NT2/D1 (cell line): ENCODE measurements around the gene PHLDB1.

ENCODE experiments used
- DNase-seq: peaks from one replicate; pipeline ENCODE4 v3.0.0-alpha.2; 2011; ENCODE audit warnings: low read depth, low spot score
- H3K27me3 ChIP-seq: 2 replicates; pipeline ENCODE4 v1.6.0; 2011; ENCODE audit warnings: mild to moderate bottlenecking; ENCODE audit not compliant: insufficient read length, insufficient read depth
- H3K36me3 ChIP-seq: 2 replicates; pipeline ENCODE4 v1.6.1; 2011; ENCODE audit warnings: mild to moderate bottlenecking, low read length, mixed read lengths; ENCODE audit not compliant: insufficient read depth, insufficient read length
- H3K4me1 ChIP-seq: 2 replicates; pipeline ENCODE4 v1.5.1; 2011; ENCODE audit not compliant: insufficient read depth, insufficient read length
- H3K4me3 ChIP-seq: 2 replicates; pipeline ENCODE4 v1.5.1; 2011; ENCODE audit warnings: low read depth; ENCODE audit not compliant: insufficient read length
- H3K9ac ChIP-seq: 2 replicates; pipeline ENCODE4 v1.6.0; 2011; ENCODE audit warnings: low read depth; ENCODE audit not compliant: insufficient read length
- H3K9me3 ChIP-seq: 2 replicates; pipeline ENCODE4 v1.5.1; 2011; ENCODE audit warnings: mild to moderate bottlenecking, low read length; ENCODE audit not compliant: insufficient read depth
- SUZ12 ChIP-seq: IDR thresholded peaks from 2 replicates; pipeline ENCODE4 v1.6.1; 2011; ENCODE audit not compliant: insufficient read length, insufficient read depth; ENCODE audit errors: extremely low read depth
- YY1 ChIP-seq: IDR thresholded peaks from 2 replicates; pipeline ENCODE4 v1.6.1; 2011; ENCODE audit not compliant: insufficient read length, insufficient read depth
- ZNF274 ChIP-seq: IDR thresholded peaks from 2 replicates; pipeline ENCODE4 v1.6.1; 2011; ENCODE audit warnings: mild to moderate bottlenecking, low read depth, low read length

Gene PHLDB1

DNA sequence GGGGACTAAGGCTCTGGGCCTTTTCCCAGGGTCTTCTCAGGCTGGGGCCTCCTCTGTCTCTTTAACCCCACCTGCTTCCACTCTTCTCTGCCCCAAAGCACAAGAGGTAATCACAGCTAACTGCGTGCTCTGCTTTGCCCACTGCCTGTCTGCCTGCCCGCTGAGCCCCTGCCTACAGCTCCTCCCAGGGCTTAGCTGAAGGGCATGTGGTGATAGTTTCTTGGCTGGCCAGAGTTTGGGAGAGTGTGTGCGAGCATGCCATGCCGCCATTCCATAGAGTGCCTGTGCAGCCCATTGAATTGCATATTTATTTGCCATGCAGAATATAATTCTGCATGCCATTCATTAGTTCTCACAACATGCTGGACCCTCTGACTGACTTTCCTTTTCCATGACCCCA lies 32.5 kb downstream of the PHLDB1 start:
- Histone ChIP-seq H3K27me3 (no peaks in the 10 kb centered on the region), H3K9me3 (no peaks in the 10 kb centered on the region), H3K36me3 (peaks cover 94% of the 10 kb centered on the region), H3K4me3 (no peak overlapping the region), H3K4me1 (peaks cover 10% of the 10 kb centered on the region), H3K9ac (no peak overlapping the region)
- no peak for DNase-seq
- TF ChIP-seq ZNF274 (no peak), SUZ12 (no peak), YY1 (no peak)

DNA sequence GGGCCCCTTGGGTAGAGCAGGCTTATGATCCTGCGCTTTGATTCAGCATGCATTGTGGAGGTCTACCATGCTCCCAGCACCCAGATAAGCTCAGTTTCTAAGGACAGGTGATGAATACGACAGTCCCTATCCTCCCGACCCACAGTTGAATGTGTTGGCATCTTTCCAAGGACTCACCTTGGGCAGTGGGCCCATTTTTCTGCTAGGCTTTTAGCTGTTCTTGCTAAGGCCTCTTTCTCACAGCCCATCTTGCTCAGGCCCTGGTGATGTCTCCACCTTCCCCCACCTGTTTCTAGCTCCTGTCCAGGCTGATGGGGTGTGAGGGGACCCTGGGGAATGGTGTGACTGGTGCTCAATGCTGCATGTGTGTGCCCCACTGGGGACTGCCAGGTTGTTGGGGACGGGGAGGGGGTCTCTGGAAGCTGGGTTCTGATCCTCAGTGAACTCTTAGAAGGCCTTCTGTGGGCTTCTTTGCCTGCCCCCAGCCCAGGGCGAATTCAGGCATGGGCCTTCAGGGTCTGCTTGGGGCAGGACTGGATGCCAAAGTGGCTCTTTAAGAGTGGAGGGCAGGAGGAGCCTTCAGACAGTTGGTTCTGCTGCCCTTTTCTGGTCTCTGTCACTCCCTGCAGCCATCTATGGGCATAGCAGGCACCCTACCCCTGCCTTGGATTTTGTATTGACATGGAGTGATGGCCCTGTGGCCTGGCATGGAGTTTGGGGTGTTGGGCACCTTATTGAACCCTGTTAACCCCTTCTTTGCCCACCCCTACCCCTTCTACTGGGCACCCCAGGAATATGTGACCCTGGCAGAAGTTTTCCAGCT lies 33.1 kb downstream of the PHLDB1 start:
- Histone ChIP-seq H3K4me1 (peaks cover 6% of the 10 kb centered on the region), H3K27me3 (no peaks in the 10 kb centered on the region), H3K9ac (no peak overlapping the region), H3K4me3 (no peak overlapping the region), H3K9me3 (no peaks in the 10 kb centered on the region), H3K36me3 (peaks cover 96% of the 10 kb centered on the region)
- DNase-seq = no peak
- no peak for TF ChIP-seq SUZ12
- TF ChIP-seq YY1 = no peak
- TF ChIP-seq ZNF274 = no peak

DNA sequence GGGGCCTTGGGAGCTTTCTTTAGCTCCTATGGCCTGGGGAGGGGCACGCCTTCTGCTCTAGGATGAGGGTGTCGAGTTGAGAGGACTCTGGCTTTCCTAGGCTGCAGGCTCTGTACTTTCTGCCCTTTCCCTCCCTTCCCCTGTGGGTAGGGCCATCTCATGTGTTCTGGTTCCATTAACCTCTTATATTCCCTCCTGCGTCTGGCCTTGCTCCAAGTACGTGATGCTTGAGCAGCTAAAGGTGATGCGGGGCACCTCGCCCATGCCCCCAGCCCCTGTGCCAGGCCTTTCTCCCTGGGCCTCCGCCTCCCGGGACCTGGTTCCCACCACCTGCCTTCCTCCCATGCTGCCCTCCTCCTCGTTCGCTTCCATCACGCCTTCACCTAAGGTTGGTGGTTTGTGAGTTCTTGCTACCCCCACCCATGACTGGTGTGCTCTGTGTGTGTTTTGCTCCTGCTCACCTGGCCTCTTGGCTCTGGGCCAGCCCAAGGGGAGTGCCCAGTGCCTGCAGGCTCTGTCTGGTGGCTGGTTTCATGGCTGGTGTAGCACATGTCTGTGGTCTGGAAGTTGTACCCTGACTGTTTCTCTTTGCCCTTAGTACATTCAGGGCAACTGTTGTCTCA lies 34.1 kb downstream of the PHLDB1 start:
- Histone ChIP-seq H3K4me3 (no peak overlapping the region), H3K36me3 (peaks cover 92% of the 10 kb centered on the region), H3K9me3 (no peaks in the 10 kb centered on the region), H3K27me3 (no peaks in the 10 kb centered on the region), H3K4me1 (peaks cover 1% of the 10 kb centered on the region), H3K9ac (no peak overlapping the region)
- TF ChIP-seq SUZ12 (no peak), YY1 (no peak), ZNF274 (no peak)
- no peak for DNase-seq

DNA sequence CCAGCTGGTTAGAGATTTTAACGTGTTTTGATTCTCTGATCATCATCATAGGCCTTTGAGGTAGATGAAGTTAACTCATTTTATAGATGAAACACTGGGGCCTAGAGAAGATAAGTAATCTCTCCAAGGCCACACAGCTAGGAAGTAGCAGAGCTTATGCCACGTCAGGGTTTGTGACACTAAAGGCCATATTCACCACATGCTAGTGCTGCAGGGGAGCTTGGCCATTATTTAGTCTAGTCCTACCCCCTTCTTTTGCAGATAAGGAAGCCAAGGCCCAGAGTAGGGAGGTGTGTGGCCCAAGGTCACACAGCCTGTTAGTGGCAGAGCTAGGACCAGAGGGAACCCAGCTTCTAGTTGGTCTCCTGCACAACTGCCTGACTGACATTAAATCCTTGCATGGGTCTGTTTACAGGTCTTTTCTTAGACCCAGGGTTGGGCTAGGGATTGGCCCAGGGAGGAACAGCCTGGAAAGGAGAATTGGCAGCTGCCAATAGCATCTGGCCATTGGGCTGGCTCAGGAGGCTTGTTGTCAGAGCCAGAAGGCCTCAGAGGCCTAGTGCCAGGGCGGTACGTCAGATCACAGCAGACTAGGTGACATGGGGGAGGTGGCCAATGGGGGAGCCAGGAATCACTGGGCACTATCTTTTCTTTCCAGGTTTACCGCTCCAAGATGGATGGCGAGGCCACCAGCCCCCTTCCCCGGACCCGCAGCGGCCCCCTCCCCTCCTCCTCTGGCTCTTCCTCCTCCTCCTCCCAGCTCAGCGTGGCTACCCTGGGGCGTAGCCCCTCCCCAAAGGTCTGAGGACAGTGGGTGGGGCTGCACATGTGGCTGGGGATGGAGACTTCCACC lies 36.0 kb downstream of the PHLDB1 start:
- Histone ChIP-seq H3K4me3 (no peak overlapping the region), H3K36me3 (peaks cover 88% of the 10 kb centered on the region), H3K9ac (no peak overlapping the region), H3K9me3 (no peaks in the 10 kb centered on the region), H3K27me3 (no peaks in the 10 kb centered on the region), H3K4me1 (peaks cover 1% of the 10 kb centered on the region)
- TF ChIP-seq YY1 (no peak), ZNF274 (no peak), SUZ12 (no peak)
- DNase-seq = no peak

DNA sequence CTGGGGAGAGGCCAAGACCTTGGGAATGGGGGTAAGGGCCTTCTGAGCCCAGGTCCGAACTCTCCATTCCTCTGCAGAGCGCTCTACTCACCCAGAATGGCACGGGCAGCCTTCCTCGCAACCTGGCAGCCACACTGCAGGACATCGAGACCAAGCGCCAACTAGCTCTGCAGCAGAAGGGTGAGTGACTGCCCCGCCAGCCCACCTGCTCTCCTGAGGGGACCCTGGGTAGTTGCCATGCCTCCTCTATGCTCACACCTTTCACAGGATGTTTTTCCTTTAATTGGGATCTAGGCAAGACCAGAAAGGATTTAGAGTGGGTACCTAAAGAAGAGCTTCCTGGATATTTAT lies 36.6 kb downstream of the PHLDB1 start:
- Histone ChIP-seq H3K9ac (no peak overlapping the region), H3K4me1 (peaks cover 1% of the 10 kb centered on the region), H3K9me3 (no peaks in the 10 kb centered on the region), H3K36me3 (peaks cover 88% of the 10 kb centered on the region), H3K4me3 (no peak overlapping the region), H3K27me3 (no peaks in the 10 kb centered on the region)
- no peak for TF ChIP-seq SUZ12
- TF ChIP-seq YY1 = no peak
- TF ChIP-seq ZNF274 = no peak
- no peak for DNase-seq

DNA sequence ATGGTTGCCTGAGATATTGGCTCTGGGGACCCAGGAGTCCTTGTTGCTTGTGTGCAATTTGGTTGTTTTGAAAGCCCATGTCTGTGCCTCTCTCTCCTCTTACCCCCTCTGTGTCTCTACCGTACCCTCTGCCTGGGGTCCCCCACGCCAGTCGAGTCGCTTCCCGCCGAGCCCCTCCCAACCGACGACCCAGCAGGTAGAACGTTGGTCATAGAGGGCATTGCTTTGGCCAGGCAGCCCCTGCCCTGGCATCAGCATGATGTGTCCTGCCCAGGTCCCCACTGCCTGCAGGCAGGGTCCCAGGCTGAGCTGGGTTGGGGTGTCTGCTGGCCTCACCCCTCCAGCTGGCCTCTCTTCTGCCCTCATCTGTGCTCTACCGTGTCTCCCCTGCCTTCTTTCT lies 37.1 kb downstream of the PHLDB1 start:
- no peak overlapping the region for H3K4me3 ChIP-seq
- H3K36me3 ChIP-seq = peaks cover 88% of the 10 kb centered on the region
- DNase-seq = no peak
- no peak overlapping the region for H3K9ac ChIP-seq
- TF ChIP-seq ZNF274 (no peak), YY1 (no peak)
- peaks cover 1% of the 10 kb centered on the region for H3K4me1 ChIP-seq
- H3K9me3 ChIP-seq = no peaks in the 10 kb centered on the region
- no peaks in the 10 kb centered on the region for H3K27me3 ChIP-seq

DNA sequence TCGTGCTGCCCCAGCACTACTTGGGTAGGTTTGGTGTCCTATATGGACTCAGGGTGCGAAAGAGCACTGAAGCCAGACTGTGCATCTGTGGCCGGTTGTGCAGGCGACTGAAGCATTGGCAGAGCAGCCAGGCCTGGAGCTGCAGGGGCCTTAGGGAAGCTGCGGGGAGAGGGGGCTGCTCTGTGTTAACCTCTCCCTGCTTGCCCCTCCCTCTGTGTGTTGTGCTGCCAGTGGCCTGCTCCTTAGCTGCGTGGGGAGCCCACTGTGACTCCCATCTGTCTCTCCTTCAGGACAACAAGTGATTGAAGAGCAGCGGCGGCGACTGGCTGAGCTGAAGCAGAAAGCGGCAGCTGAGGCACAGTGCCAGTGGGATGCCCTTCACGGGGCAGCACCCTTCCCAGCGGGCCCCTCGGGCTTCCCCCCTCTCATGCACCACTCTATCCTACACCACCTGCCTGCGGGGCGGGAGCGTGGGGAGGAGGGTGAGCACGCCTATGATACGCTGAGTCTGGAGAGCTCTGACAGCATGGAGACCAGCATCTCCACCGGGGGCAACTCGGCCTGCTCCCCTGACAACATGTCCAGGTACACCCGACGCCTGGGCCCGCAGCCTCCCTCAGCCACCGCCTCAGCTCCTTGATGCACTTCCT lies 37.8 kb downstream of the PHLDB1 start:
- DNase-seq = no peak
- Histone ChIP-seq H3K9ac (no peak overlapping the region), H3K9me3 (no peaks in the 10 kb centered on the region), H3K4me1 (peaks cover 1% of the 10 kb centered on the region), H3K36me3 (peaks cover 89% of the 10 kb centered on the region), H3K4me3 (no peak overlapping the region), H3K27me3 (no peaks in the 10 kb centered on the region)
- TF ChIP-seq SUZ12 (no peak), ZNF274 (no peak), YY1 (no peak)
